GM18909 (cell line): ENCODE data around the gene PQBP1.
A peak's percentile ranks its signal among the peaks of the same experiment; 100 is the strongest.

Experiments used
- ATAC-seq: cut with Tn5 transposase; IDR thresholded peaks from one replicate; pipeline ENCODE4 v1.9.1; 2021; ENCODE audit warnings: mild to moderate bottlenecking; ENCODE audit not compliant: unreplicated experiment, poor library complexity

PQBP1 gene

DNA sequence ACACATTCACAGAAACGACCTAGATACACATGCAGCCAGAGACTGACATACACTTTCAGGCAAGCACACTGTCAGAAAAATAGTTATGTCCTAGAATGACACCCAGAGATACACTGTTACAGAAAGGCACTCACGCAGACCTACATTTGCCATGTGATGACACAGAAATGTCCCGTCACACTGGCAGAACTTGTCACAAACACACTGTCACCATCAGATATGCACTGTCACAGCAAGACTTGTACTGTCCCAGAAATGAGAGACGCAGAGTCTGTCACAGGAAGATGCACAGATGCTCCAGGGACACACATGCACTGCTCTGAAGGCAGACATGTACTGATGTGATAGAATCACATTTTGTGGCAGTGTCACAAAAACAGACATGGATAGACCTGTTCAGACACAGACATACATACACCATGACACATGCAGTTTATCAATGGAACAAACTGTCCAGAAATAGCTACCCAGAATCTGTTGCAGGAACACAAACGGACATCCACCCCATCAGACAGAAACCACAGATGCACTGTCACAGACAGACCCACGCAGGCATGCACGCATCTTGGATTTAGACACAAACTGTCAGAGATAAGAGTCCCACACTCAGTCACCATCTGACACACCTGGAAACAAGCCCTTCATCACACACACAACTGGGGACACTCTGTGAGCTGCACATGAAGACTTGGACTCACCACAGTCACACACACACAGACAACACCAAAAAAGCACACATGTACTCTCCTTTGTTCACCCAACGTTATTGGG is 22.4 kb downstream of the PQBP1 start:
- ATAC-seq: no peak

DNA sequence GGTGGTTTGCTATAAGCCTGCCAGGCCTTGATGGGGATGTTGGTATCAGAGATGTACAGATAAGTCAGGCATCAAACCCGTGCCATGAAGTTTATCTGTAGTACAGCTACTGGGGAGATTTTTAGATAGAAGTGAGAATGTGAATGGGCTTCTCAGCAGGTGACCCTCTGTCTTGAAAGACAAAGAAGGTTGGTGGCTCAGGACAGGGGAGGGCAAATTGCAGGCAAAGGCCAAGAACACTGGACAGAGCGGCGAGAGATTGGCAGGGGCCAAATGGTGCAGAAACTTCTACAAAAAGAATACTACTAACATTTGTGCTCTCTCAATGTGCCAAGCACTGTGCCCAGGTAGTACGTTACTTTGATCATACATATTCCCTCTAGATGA is 23.0 kb downstream of the PQBP1 start:
- ATAC-seq: no peak

DNA sequence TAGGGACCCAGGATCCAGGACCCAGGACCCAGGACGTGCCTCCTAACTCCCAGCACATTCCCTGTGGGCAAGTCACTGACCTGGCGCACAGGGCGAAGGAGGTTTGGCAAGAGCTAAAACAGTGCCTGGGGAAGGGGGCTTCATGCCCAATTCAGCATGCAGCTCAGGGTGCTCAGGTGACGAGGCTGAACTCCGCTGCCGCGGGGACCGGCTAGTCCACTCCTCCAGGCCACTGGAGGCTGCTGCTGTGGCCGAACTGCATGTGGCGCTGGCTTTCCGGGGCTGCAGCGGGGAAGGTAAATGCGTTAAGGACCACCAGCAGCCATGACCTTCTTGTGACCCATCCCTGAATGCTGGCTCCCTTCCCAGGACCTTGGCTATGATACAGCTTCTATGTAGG is 26.0 kb downstream of the PQBP1 start:
- ATAC-seq: no peak

DNA sequence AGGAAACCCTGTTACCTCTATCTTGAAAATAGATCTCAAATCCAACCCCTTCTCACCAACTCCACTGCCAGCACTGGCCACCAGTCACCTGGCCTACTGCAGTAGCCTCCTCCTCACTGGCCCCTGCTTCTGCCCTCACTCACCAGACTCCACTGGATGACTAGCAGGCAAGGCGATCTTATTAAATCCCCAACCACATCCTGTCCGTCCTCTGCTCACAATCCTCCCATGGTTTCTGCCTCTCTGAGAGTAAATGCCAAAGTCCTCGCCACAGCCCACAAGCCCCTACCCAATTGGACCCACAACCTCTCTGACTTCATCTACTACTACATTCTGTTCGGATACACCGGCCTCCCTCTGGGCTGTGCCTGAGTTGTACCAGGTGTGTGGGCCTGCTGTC is 26.5 kb downstream of the PQBP1 start:
- ATAC-seq: no peak

DNA sequence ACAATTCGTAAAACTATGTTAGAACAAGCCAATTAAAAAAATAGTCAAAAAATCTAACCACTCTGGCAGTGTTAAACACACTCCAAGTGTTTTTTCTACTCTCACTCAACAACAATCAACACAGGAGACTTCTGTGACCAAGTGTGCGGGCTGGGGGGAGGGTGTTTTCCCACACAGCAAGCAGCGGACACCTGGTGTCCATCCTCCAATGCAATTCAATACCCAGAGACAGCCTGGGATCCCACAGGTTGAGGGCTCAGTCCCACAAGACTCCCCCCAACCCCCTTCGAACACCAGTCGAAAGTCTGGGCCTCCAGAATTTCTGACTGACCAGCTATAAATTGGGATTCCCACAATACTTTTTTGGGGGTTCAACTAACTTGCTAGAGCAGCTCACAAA is 29.4 kb downstream of the PQBP1 start:
- no peak for ATAC-seq

DNA sequence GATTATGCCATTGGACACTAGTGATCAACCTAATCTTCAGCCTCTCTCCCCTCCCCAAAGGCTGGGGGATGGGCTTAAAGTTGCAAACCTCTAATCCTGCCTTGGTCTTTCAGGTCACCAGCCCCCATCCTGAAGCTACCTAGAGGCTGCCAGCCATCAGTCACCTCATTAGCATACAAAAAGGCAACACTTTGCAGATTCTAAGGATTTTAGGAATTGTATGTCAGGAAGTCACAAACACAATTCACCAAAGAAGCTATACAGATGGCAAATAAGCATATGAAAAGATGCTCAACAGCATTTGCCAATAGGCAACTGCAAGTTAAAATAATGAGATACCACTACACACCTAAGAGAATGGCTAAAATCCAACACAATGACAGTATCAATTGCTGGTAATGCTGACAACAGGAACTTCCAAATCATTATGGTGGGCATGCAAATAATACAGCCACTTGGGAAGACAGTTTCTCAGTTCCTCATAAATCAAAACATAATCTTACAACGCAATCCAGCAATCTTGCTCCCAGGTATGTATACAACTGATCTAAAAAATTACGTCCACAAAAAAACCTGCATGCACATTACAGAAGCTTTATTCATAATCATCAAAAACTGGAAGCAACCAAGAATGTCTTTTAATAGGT is 30.1 kb downstream of the PQBP1 start:
- ATAC-seq: no peak

DNA sequence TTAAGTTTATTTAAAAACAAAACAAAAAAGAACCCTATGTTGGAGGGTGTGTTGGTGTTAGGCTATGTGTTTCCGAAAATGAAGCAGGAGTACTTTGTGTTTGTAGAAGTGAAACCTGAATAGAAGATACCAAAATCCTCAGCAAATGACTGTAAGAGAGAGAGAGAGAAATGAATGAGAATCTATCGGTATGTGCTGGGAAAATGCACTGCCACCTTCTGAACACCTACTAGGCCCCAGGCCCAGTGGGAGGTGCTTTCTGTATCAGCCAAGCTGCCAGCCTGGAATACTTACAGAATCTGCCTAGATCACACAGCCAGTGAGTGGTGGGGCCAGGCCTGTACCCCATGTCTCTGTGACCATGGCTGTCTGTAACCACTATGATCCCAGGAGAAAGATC is 36.0 kb downstream of the PQBP1 start:
- no peak for ATAC-seq

DNA sequence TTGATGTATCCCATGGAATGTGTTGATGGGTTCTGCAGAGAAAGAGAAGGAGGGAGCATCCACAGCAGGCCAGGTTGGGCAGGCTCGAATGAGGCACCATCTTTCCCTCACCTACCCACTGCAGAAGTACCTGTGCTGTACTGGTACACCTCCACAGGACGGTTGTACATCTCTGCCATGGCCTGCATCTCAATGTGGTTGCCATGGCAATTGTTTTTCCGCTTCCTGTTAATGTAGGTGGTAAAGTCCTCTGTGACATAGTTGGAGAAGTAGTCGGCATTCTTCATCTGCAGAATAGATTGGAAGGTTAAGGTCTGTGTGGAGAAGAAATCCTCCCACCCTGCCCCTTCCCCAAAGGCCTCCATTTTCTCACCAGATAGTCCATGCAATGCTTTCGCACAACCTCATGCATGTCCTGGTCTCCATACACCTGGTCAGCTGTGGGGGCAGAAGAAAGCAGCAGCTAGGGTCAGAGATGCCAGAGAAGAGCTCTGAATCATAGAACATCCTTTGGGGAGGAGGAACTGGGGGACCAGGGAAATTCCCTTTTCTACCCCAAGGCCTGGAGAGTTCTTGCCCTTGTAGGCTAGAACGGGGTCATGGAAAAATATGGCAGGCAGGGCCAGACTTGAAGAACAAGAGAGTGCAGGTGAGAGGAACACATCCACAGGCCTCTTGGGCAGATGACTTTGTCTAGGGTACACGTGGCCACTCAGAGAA is 37.0 kb downstream of the PQBP1 start:
- ATAC-seq: no peak

DNA sequence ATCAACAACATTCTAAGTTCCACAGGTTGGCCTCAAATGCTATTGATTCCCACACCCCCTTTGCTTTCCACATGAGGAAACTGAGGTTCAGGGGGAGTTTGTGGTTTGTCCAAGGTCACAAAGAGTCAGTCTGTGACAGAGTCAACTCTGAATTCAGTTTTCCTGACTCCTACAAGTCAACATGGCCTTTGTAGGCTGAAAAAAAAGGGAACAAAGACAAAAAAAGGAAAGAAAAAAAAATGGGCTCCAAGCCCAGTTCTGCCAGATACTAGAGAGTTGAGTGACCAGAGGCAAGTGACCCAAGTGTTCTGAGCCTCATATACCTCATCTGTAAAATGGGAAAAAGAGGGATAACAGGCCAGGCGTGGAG is 37.6 kb downstream of the PQBP1 start:
- no peak for ATAC-seq

DNA sequence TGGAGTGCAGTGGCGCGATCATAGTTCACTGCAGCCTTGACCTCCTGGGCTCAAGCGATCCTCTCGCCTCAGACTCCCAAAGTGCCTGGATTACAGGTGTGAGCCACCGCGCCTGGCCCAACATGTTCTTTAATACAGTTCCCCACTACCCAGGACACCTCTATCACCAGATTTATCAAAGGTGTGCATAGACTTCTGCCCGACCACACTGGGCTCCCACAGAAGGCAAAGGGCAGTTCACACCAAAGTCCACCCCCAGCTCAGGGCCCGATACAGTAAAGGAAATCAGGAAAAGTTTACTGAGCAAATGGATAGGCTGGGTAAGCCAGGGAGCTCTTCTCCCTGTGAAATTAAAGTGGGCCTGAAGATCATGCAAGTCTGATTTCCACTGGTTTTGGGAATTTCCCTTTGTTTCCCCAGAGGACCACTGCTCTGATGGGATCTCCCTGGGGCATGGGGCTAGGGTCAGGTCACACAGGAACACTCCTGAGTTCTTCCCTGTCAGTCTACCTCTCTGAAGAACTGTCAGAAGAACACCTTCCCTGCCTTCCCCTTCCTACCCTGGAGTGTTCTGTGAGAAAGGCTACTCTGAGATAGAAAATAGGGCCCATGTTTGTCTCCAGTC is 38.8 kb downstream of the PQBP1 start:
- no peak for ATAC-seq

DNA sequence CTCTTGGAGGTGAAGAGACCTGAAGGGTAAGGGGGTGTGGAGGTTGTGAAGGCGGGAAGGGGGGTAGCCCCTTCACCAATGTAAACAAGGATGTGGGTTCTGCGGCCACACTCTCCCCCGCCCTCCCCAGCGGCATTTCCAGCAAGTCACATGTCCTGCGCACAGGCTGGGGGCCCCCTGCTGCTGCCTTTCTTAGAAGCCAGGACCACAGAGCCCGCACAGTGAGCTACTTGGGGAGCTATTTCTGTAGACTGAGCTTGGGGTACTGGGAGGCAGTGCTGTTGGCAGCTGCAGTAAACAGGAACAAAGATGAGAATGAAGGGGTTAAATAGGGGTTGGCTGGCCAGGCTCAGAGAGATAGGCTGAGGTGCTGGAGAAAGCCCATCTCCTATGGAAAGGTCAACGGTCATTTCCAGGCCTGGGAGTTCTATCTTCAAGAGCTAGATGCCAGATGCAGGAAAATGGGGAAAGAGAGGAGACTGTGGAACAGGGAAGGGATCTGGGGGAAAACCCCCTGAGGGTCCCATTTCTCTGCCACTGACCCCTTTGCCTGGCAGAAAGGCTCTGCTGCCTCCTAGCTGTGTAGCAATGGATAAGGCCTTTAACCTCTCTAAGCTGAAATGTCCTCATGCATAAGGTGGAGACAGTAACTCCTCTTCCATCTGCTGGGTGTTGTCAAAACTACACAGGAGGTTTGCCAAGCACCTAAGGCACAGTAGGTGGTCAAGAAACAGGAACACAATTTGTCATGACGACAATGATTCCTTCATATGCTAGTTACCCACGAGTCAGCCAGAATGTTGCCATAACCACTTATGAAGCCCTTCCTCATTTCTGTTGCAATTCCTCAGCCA is 39.6 kb downstream of the PQBP1 start:
- peak; percentile 64 for ATAC-seq

DNA sequence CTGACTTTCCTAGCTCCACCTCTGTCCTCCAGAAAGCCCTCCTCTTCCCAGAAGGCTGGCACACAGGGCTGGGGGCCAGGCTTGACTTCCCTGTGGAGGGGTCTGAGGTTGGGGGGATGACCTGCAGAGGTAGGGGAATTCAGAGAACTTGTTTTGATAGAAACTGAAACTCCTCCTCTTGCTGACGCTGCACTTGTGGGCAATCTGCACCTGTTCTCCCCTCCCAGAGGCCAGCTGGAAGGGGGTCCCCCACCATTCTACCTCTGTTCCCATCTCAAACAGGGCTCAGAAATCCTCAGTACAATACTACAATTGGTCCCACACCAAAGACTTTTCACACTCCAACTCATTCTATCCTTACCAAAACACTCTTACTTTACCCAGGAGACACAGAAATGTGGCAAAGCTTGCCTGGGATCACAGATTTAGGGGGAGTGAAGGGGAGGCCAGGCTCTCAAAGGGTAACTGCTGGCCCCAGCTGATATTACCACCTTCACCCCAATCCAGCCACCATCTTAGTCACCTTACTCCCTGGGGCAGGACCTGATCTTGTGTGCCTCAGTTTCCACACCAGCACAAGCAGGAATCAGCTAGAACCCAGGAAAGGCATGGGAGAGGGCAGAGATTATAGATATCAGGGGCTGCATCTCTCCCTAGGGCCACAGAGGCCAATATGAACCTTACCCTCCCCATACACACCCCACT is 41.1 kb downstream of the PQBP1 start:
- ATAC-seq: peak; percentile 60

DNA sequence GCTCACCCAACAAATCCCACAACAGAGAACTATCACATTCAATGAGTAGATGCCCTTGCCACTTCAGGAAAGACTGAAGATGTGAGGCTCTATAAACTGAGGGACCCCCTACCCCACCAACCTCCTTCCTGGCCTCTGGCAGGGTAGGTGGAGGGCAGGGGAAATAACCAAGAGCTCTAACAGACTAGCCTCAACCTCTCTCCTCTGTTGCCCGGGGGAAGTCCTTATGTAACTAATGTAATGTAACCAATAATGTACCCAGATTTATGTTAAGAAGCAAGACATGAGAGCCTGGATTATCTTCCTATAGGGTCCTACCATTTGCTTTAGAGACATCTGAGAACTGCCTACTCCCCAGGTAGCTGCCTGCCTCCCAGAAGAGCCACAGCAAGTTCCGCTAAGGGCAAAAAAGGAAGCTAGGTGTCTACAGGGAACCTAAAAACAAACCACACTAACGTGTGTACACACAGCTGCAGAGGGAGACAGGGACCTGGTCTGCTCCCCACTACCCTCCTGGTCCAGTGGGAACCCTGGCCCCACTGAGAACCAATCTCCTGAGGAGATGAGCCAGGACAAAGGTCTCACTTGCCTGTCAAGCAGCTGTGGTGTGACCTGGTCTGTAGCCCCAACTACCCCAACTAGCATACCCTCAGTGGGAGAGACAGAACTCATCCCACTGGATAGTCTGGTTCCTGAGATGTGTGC is 41.9 kb downstream of the PQBP1 start:
- no peak for ATAC-seq

DNA sequence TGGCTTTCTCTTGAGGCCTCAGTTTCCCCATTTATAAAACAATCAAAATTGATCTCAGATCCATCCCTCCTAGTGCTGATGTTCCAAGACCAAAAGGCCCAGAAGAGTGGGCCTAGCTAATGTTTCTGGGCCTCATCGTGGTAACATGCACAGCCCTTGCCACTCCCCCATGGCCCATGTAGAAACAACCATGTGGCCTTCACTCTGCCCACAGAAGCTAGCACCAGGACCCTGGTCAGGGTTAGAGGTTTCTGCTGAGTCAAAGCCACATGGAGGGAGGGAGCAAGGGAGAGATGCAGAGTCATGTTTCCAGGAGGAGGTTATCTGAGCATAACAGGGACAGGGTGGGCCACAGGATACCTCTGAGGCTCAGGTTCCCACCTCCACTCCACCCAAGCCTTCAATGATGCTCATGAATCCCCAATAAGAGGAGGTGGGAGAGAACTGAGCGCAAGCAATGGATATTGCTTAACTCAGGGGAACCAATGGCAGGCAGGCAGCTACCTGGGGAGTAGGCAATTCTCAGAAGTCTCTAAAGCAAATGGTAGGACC is 42.8 kb downstream of the PQBP1 start:
- no peak for ATAC-seq

DNA sequence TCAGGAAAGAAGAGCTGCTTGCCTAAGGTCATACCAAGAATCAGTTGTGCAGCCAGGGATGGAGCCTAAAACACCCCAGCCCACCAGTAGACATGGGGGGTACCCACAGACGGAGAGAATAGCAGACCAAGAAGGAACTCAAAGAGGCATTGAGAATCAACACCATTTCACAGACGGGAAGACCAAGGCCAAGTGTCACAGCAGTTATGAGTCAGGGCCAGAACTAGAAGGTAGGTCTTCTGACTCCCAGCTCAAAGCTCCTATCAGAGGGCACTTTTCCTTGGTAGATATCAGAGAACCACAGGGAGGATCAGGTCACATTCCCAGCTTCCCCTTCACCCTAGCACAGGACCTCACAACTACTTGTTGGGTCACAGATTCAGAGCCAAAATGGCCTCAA is 45.2 kb downstream of the PQBP1 start:
- ATAC-seq: no peak

DNA sequence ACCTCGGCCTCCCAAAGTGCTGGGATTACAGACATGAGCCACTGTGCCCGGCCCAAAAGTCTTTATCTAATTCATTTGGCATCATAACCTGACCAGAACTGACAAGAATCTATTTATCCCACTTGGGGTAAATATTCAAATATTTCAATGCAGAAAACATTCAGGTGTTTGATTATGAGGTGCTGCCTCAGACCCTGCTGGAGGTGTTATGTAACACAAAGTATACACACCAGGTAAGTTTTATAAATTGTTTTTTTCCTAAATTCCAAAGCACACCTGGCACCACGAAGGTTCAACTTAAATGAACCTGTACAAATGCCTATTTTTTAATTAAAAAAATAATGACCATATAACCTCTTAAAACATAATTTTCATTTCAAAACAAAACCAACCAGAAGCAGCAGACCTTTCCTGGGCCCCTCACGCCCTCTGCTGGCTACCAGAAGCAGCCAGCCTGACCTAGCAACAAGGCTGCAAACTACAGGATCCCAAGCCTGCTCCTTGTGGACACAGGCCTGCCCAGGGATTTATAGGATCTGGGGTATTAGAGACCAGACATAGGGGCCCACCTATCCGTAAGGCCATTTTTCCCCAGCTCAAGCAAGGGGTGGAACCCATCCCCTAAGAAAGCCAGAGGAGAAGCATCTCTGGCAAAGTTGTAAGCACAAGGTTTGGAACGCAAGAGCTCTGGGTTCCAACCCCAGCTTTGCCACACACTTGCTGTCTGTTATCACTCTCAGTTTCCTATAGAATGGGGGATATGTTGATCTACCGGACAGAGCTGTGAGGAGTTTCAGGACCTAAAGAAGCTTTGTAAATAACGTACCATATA is 48.0 kb downstream of the PQBP1 start:
- peak; percentile 65 for ATAC-seq

DNA sequence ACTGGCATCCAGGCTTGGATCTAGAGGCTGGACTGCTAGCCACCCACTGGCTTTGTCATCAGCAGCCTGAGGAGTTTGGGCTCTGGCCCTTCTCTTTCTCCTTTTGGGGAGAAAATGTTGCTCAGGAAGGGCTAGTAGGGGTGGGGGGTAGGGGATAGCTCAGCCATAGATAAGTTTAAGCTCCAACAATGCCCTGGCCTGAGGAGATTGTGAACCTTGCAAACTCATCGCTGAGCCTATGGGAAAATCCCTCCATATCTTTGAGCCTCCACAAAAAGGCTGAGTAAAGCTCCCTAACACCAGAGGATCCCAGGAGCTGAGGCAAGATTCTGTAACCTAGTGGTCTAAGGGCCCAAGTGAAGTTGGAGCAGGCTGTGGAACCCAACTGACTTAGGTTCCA is 50.9 kb downstream of the PQBP1 start:
- ATAC-seq: no peak
